GM18858 (cell line): ENCODE data around the gene TMEM151A.
"Not testable (repeated sequence)": the region's sequence is repeated elsewhere in the genome, so short reads cannot be mapped to it uniquely, and the experiment has no call there.

Experiments used
- ATAC-seq: cut with Tn5 transposase; IDR thresholded peaks from one replicate; pipeline ENCODE4 v1.9.1; 2021; ENCODE audit not compliant: unreplicated experiment

The TMEM151A gene

GRCh38 chr11:66320289-66320688 is 28.6 kb downstream of the TMEM151A start:
- ATAC-seq: not testable (repeated sequence)

DNA sequence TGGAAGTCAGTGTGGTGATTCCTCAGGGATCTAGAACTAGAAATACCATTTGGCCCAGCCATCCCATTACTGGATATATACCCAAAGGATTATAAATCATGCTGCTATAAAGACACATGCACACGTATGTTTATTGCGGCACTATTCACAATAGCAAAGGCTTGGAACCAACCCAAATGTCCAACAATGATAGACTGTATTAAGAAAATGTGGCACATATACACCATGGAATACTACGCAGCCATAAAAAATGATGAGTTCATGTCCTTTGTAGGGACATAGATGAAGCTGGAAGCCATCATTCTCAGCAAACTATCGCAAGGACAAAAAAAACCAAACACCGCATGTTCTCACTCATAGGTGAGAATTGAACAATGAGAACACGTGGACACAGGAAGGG is 29.1 kb downstream of the TMEM151A start:
- ATAC-seq: not testable (repeated sequence)

- no peak for ATAC-seq
These were observed 29.9 kb downstream of the TMEM151A start for GRCh38 chr11:66321606-66322005.

GRCh38 chr11:66322732-66323427 is 31.2 kb downstream of the TMEM151A start:
- ATAC-seq: no peak

DNA sequence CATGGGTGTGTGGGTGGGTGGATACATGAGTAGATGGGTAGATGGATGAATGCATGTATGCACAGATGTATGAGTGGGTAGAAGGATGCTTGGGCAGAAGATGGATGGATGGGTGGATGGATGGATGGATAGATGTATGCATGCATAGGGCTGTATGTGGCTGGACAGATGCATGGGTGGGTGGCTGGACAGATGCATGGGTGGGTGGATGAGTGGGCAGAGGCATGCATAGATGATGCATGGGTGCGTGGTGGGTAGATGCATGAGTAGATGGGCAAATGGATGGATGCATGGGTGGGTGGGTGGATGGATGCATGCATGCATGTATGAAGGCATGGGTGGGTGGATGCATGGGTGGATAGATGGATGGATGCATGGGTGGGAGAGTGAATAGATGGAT is 32.0 kb downstream of the TMEM151A start:
- no peak for ATAC-seq

DNA sequence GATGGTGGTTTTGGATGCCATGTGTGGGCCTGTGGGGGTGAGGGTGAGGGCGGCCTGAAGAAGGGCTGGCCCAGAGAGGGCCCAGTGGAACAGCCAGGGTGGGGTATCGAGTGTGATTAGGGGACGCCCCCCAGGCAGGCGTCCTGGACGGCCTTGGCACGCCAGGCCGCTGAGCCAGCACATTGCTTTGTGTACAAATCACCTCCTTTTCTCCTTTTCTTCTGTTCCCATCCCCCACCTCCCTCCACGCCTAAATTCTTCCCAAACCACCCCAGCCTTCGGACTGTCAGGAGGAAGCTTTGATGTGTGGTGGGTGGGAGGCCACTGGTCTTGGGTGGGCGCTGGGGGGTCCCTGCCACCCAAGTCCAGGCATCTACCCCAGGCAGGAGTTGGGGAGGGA is 33.0 kb downstream of the TMEM151A start:
- ATAC-seq: no peak

DNA sequence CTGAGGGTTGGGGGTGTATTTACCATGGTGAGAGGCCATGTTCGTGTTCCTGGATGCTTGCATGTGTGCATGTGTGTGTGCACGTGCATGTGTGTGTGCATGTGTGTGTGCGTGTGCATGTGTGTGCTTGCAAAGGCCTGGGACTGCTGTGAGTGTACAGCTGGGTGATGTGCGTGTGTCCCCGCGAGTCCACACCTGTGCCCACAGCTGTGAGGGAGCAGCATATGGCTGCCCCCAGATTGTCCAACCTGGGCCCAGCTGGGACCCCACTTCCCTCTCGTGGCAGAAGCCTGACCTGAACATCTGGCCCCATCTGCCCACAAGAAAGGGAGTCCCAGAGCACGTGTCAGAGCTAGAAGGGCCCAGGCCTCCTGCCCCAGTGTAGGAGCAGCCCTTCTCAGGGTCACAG is 33.6 kb downstream of the TMEM151A start:
- ATAC-seq: no peak

DNA sequence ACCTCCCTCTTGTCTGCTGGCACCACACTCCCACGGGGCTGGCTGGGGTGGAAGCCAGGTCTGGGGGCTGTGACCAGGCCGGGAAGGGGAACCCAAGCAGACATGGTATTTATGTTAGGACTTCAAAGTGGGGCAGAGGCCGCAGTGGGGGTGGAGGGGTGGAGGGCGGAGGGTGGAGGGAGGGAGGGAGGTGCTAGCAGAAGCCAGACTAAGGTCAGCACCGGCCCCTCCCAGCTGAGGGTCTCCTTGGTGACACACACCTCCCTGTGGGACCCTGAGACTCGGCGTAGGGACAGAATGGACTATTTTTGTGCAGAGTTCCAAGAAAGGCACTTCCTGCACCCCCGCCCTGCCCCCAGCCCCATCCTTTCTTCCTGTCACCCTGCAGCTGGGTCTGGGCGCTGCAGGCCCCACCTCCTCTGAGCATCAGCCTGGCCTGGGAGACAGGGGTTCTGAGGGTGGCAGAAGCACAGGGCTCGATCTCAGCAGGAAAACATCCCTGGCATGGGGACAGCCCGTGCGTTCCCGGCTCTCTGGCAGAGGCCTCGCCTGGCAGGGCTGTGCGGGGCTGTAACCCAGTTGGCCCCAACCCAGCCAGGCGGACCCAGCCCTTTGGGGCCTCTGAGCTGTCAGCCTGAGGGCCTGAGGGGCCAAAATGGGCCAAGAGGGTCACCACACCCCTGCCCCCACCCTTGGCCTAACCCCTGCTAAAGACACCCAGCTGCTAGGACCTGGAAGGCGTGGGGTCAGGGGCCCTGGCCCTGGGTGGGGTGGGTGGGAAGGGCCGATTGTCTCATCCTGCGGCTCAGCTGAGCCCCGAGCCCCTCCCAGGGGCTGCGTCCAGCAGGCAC is 34.8 kb downstream of the TMEM151A start:
- ATAC-seq: no peak

DNA sequence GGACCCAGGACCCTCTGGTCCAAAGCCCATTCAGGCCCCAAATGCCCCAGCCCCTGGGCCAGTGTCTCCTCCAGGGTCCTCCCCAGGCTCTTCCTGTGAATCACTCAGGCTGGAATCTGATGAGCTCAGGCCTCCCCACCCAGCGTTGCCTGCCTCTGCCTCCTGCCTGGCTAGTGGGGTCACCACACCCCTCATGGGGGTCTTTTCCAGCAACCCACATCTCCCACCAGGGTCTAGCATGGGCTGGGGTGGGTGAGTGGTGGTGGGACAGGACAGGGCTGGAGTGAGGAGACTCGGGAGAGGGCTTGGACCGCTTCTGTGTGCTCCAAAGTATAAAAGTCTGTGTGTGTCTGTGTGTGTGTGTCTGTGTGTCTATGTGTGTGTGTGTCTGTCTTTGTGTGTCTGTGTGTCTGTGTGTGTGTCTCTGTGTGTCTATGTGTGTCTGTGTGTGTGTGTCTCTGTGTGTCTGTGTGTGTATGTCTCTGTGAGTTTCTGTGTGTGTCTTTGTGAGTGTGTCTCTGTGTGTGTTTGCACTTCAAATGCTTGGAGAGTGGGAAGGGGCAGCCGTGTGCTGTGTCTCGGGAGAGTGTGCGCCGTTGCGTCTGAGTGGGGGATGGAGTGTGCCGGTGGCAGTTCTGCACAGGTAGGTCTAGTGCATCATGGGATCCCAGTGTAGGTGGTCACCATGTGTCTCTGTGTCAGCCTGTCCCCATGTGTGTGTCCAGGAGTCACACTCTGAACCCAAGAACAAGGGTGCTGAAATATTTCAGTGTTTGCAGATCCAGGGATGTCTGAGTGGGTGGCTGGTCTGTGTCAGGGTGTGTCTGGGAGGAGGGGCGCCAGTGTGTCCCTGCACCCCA is 35.7 kb downstream of the TMEM151A start:
- ATAC-seq: no peak

DNA sequence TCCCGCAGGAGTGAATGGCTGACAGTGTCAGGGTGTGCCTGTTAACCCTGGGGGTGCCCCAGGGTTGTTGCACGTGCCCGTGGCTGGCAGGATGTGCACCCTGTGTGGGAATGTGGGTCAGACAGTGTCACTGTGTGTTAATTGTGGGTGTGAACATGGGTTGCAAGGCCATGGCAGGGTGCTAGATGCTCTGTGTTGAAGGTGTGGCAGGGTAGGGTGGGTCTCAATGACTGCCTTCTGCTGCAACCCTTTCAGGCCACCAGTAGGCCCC is 36.3 kb downstream of the TMEM151A start:
- no peak for ATAC-seq

DNA sequence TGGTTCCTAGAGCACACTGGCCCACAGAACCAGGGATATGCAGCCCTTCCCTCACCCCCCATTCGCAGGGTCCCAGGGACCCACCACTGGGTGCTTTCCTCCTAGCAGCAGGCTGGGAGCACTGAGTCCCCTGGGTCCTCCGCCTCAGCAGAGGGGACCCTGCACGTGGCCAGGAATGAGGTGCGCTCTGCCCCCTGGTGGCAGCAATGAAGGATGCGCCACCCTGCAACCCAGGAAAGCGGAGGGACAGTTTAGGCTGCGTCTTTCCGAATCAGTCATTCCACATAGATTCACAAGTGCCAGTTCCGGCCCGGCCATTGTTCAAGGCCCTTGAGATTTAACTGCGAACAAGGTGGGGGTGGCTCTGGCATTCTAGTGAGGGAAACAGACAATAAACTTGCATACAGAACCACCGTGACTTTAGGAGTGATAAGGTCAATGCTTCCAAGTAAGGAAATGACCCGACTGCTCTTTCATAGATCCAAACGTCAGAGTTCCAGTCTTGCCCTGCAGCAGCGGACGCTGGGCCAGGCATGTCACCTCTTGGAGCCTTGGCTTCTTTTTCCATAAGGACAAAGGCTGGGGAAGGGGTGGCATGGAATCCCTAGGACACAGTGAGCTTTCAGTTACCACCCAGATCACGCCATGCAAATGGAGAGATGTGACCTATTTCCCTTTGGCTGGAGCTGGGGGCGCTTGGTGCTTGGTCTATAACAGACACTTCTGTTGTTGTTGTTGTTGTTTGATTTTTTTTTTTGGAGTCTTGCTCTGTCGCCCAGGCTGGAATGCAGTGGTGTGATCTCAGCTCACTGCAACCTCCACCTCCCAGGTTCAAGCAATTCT is 36.8 kb downstream of the TMEM151A start:
- ATAC-seq: no peak

GRCh38 chr11:66329165-66329673 is 37.5 kb downstream of the TMEM151A start:
- no peak for ATAC-seq

DNA sequence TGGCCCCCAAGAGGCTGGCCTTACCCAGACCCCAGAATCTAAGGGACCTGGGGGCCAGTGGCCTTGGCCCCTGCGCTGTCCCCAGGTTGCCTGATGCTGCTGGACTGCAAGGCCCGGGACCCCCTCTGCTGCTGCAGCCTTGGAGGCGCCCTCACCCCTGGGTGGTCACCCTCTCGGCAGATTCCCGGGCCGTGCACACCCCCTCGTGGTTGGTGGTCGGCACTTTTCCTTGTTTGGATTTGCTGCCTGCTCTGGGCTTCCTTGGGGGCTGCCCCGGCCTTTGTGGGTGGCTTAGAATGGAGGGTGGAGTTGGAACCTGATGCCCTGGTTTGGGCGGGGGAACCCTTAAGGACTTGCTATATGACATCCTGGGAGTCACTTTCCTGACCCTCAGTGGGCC is 39.2 kb downstream of the TMEM151A start:
- no peak for ATAC-seq

DNA sequence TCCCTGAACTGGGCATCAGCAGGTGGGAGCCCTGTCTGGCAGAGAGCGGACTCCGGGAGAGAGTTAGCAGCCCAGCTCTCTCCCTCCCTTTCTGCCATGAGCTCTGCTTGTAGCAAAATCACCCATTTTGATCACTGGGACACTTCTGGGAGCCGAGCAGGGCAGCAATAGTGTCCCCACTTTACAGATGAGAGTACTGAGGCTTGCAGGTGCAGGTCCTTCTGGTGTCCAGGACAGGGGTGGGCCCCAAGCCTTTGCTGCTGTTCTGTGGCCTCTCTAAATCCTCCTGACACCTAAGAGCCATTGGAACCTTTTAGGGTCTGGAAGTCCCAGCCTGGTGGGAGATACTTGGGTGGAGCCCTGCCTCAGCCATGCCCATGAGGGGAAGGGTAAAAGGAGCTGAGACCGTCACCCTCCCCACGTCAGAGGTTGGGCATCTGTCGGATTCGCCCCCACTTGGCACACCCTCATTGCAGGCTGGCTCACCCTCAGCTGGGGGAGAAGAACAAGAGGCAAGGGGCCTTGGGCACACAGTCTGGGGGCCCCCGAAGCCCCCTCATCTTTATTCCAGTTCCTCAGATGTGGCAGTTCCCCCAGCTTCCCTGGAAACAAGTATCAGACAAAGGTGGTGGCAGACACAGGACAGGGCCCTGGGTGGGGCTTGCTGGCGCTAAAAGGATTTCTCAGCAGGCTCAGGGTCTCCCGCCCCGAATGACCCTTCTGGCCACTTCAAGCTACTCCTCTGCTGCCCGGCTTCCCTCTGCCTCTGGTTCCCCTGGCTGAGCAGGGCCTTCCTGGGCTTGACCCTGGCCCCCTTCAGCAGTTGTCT is 40.1 kb downstream of the TMEM151A start:
- ATAC-seq: no peak

DNA sequence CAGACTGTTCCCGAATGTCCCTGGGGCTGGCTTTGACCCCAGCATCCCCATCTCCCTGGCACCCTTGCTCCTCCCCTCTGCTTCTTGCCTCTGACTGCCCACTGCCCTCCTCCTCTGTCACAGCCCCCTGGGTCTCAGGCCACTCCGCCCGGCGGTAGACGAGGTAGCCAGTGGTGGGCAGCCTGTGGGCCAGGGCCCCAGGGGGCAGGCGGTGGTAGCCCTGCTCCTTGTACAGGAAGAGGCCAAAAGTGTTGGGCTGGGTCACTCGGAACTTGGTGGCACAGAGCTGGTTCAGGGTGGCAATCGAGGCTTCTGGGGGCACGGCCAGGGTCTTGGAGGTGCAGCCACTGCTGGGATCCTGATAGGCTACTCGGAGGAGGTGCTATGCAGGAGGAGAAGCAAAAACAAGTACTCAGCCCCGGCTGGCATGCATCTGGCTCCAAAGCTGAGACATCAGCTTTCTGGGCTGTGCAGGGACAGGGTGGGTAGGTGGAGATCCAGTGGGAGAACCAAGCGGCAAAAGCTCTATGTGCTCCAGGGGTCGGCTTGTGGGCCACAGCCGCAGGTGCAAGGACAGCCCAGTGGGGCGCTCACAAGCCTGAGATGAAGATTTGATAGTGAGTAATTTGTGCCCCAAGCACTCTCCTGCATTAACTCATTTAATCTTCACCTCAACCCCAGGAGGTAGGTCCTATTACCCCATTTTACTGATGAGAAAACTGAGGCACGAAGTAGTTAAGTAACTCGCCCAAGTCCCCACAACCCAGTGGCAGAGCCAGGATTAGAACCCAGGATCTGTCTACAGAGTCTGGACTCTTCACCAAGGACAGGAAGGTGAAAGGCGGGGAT is 40.9 kb downstream of the TMEM151A start:
- no peak for ATAC-seq

GRCh38 chr11:66333220-66333877 is 41.7 kb downstream of the TMEM151A start:
- ATAC-seq: no peak

GRCh38 chr11:66333896-66334604 is 42.4 kb downstream of the TMEM151A start:
- no peak for ATAC-seq
